Epithelial cell of esophagus (primary cell): ENCODE measurements around the gene PTPRK.

Experiments
- DNase-seq: peaks from one replicate; pipeline ENCODE4 v3.0.0; 2010; ENCODE audit warnings: low read depth
- H3K4me3 ChIP-seq: 2 replicates; pipeline ENCODE4 v1.5.1; 2011; ENCODE audit warnings: mild to moderate bottlenecking, low read length, control low read depth
- CTCF ChIP-seq: IDR thresholded peaks from 2 replicates; pipeline ENCODE4 v1.5.1; 2011; ENCODE audit warnings: low read depth, mild to moderate bottlenecking, low read length, control low read depth, inconsistent platforms; ENCODE audit not compliant: insufficient read depth; ENCODE audit errors: missing control alignments

Gene PTPRK

GRCh38 chr6:128282961-128283360, 237.4 kb downstream of the PTPRK start:
- TF ChIP-seq CTCF: no peak

GRCh38 chr6:128280960-128281359, 239.4 kb downstream of the PTPRK start:
- no peak for TF ChIP-seq CTCF
- no peak overlapping the region for H3K4me3 ChIP-seq
- no peak for DNase-seq

More at GRCh38 chr6:128282961-128283360, 237.4 kb downstream of the PTPRK start:
- no peak for DNase-seq
- H3K4me3 ChIP-seq: no peak overlapping the region

- no peak for TF ChIP-seq CTCF
- H3K4me3 ChIP-seq: no peak overlapping the region
- no peak for DNase-seq
Measured at GRCh38 chr6:128280066-128280465, 240.3 kb downstream of the PTPRK start.

- no peak for DNase-seq
- no peak overlapping the region for H3K4me3 ChIP-seq
- no peak for TF ChIP-seq CTCF
Measured at GRCh38 chr6:128278836-128279235, 241.6 kb downstream of the PTPRK start.

- H3K4me3 ChIP-seq: no peak overlapping the region
- TF ChIP-seq CTCF: no peak
- DNase-seq: no peak
Measured at GRCh38 chr6:128277379-128277778, 243.0 kb downstream of the PTPRK start.

- no peak for TF ChIP-seq CTCF
- no peak for DNase-seq
- H3K4me3 ChIP-seq: no peak overlapping the region
Measured at GRCh38 chr6:128276311-128276710, 244.1 kb downstream of the PTPRK start.

- TF ChIP-seq CTCF: no peak
- H3K4me3 ChIP-seq: no peak overlapping the region
- DNase-seq: peak; percentile 27
Measured at GRCh38 chr6:128275681-128276080, 244.7 kb downstream of the PTPRK start.
